ENCODE data around the gene SLC4A3.

DNA sequence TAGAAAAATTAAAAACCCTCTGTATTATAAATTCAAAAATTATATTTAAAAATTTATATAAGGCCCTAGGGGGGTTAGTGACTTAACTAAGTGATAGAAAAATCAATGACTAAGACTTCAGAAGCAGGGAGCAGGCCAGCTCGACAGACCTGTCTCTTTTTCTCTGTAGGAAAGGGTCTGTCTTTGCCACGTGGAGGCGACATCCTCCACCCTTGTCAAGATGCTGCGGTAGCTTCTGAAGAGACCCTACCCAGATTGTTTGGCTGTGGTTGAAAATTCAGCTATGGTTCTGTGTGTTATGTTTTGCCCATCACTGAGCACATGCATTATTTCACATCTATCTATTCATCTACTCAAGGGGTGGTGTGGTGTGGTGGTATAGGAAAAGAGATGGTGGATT, 8.2 kb upstream of the SLC4A3 start:
- TF ChIP-seq CTCF (IDR thresholded peaks at IDR 0.05; ENCODE audit: low read length), result peak; percentile 26; the same call in 1 of the 2 replicates
- no peak for TF ChIP-seq EZH2 (IDR thresholded peaks at IDR 0.05; ENCODE audit: borderline replicate concordance, low read length)

Data from OCI-LY1 (cell line).